Cardiac fibroblast (primary cell): ENCODE data around the gene FRA10AC1.

ENCODE experiments used
- DNase-seq, 2 donors: peaks; one replicate each; pipeline versions ENCODE4 v3.0.0 to v3.0.0-alpha.2; 2010; ENCODE audit warnings: low read depth in 2 of 2
- H3K4me3 ChIP-seq, 2 donors: replicated peaks in 1 of 2; 1 replicate in 1 of 2; 2 replicates in 1 of 2; pipeline ENCODE4 v1.5.1; 2011; ENCODE audit warnings: low read depth in 2 of 2, low read length in 2 of 2, mild to moderate bottlenecking in 2 of 2, moderate library complexity in 1 of 2
- TF ChIP-seq, protein P1 (sequence below): IDR thresholded peaks from one replicate; pipeline ENCODE4 v1.5.1; 2011; ENCODE audit warnings: low read depth, mild to moderate bottlenecking, low read length, inconsistent platforms

Gene FRA10AC1, protein sequence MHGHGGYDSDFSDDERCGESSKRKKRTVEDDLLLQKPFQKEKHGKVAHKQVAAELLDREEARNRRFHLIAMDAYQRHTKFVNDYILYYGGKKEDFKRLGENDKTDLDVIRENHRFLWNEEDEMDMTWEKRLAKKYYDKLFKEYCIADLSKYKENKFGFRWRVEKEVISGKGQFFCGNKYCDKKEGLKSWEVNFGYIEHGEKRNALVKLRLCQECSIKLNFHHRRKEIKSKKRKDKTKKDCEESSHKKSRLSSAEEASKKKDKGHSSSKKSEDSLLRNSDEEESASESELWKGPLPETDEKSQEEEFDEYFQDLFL

DNA sequence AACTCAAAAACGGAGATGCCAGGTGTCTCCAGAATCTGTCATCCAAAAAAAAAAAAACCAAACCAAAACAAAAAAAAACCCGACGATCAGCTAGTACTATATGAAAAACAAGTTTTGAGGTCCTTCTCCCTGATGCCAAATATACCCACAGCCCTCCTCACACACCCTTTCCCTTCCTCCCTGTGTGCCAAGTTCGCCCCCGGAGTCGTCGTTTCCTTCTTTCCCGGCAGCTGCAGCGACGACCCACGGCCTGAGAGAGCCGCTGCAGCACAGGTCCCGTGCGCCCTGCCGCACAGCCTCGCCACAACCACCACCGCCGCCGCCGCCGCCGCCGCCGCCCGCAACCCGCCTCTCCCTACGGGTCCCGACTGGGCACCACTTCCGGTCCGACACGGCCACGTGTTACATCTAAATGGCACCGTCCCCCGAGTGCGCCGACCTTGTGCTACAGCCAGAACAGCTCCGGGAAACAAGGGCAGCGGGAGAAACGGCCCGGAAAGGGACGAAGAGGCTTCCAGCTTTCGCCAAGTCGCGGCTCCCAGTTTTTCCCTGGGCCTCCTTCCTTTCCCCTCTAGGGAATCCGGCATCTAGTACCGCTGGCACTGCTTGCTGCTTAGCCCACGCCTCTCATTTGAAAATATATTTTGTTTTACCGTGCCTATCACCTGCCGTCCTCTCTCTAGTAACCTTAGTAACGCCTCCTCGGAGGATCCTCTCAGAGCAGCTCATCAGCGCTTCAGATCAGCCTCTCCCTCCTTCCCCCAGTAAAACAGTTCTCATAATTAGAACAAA lies at the start of gene FRA10AC1:
FRA10AC1 (minus strand) TSS at position 383 of the 792 bp plus-strand sequence. CDS start 2,486 bp downstream, outside the sequence.
- TF ChIP-seq, protein P1, sequence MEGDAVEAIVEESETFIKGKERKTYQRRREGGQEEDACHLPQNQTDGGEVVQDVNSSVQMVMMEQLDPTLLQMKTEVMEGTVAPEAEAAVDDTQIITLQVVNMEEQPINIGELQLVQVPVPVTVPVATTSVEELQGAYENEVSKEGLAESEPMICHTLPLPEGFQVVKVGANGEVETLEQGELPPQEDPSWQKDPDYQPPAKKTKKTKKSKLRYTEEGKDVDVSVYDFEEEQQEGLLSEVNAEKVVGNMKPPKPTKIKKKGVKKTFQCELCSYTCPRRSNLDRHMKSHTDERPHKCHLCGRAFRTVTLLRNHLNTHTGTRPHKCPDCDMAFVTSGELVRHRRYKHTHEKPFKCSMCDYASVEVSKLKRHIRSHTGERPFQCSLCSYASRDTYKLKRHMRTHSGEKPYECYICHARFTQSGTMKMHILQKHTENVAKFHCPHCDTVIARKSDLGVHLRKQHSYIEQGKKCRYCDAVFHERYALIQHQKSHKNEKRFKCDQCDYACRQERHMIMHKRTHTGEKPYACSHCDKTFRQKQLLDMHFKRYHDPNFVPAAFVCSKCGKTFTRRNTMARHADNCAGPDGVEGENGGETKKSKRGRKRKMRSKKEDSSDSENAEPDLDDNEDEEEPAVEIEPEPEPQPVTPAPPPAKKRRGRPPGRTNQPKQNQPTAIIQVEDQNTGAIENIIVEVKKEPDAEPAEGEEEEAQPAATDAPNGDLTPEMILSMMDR = peak; percentile 23
- H3K4me3 ChIP-seq = peak within 1 kb of the TSS; percentile 70 to 85
- peak; percentile 95 to 97 for DNase-seq

DNA sequence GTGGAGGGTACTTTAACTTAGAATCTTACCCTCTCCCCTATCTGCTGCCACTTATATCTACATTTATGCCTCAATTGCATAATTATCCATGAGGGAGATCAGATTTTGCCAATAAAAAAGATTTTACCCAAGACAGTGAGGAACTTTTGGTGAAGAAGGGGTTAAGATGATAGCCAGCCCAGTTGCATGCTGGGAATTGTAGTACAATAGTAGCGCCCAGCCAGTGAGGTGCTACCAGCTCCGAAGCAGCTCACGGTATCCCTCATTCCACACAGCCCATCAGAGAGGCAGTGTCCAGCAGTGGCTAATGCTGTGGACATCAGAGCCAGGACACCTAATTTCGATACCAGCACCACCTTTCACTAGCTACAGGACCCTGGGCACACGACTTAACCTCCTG lies 49.4 kb upstream of the FRA10AC1 start:
- DNase-seq = peak; percentile 32 to 36
- no peak overlapping the region for H3K4me3 ChIP-seq
- TF ChIP-seq, protein P1 = no peak

DNA sequence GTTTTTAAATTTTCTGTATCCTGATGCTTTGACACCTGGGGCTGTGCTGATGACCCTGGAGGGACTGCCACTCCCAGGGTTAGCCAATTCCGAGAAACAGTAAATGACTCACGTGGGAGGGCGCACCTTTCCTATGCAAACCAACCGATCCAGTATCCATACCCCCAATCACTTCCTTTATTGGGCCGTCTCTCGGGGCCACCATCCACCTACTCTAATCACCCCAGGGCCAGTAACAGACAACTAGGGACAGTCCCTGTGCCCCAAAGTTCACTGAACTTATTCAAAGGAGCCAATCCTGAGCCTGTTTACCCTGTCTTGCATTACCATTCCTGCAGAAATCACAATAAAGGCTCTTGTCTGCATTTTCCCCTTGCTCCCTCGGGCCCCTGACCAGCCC lies 48.7 kb upstream of the FRA10AC1 start:
- TF ChIP-seq, protein P1 = no peak
- no peak overlapping the region for H3K4me3 ChIP-seq
- DNase-seq = no peak

DNA sequence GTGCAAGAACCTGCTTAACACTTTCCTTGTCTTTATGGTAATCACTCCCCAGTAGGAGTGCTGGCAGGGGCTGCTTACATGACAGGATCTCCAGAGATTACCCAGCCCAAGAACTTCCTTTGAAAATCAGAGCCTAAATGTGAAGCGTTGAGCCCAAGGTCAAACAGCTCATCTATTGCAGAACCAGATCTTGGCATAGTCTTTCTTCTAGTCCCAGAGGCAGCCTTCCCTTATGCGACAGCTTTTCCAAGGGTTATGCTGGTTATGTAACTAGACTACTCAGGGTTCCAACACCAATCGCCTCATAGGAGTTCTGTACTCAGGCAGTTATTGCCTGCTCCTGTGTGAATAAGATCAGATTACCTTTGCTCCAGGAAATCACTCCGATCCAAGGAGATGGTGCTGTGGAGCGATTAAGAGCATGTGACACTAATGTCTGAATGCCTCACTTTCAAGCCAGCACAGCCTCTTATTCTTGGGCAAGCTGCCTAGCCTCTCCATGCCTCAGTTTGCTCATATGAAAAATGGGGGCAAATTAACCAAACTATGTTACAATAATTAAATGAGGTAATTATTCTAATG lies 46.9 kb upstream of the FRA10AC1 start:
- TF ChIP-seq, protein P1 = no peak
- no peak for DNase-seq
- no peak overlapping the region for H3K4me3 ChIP-seq

DNA sequence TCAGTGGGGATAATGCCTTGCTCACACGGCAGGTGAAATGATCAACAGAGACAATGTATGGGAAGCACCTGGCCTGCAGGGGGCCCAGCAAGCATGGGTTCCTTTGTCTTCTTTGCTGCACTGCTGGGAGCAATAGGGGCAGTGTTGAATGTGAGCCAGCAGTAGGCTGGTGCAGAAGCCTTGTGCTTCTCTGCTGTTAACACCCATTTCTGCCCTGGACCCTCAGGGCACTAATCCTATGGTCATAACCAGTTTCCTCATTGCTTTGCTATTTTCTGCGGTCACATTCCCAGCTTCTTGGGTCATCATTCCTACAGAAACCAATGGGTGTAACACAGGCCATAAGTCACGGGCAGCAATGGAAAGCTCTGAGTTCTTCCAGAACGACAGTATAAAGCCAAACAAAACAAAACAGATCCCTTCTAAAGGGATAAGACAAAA lies 44.5 kb upstream of the FRA10AC1 start:
- DNase-seq = peak; percentile 87 to 94
- TF ChIP-seq, protein P1 = peak; percentile 5
- no peak overlapping the region for H3K4me3 ChIP-seq

DNA sequence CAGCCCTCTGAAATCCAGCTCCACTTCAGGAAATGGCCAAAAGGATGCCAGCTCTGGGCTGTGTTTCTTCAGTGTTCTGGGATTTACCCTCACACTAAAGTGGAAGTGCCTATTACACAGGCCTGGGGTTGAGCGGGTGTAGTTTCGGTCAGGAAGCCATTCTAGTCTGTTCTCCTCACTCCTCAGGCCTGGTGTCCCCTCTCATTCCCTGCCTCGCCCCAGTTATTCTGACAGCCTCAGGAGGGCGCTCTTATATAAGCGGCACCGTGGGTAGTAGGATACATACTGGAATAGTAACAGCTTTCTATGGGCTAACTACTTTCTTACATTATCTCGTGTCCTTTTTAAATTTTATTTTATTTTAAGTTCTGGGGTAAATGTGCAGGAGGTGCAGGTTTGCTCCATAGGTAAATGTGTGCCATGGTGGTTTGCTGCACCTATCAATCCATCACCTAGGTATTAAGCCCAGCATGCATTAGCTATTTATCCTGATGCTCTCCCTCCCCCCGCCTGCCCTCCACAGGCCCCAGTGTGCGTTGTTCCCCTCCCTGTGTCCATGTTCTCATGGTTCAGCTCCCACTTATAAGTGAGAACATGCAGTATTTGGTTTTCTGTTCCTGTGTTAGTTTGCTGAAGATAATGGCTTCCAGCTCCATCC lies 43.1 kb upstream of the FRA10AC1 start:
- peak; percentile 12 to 29 for DNase-seq
- TF ChIP-seq, protein P1 = peak; percentile 25

More for the DNA sequence above, 43.1 kb upstream of the FRA10AC1 start:
- H3K4me3 ChIP-seq = no peak overlapping the region
